ENCODE measurements around the gene OR51L1.

Gene OR51L1

DNA sequence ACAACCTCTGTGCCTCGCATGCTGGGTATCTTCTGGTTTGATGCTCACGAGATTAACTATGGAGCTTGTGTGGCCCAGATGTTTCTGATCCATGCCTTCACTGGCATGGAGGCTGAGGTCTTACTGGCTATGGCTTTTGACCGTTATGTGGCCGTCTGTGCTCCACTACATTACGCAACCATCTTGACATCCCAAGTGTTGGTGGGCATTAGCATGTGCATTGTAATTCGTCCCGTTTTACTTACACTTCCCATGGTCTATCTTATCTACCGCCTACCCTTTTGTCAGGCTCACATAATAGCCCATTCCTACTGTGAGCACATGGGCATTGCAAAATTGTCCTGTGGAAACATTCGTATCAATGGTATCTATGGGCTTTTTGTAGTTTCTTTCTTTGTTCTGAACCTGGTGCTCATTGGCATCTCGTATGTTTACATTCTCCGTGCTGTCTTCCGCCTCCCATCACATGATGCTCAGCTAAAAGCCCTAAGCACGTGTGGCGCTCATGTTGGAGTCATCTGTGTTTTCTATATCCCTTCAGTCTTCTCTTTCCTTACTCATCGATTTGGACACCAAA is 52.2 kb downstream of the OR51L1 start:
- DNase-seq (ENCODE audit: low read depth), result no peak

Measured in T-helper 22 cell (primary cell).